ENCODE measurements around the gene FBF1.
"Not testable (repeated sequence)": the region's sequence is repeated elsewhere in the genome, so short reads cannot be mapped to it uniquely, and the experiment has no call there.

Gene FBF1

DNA sequence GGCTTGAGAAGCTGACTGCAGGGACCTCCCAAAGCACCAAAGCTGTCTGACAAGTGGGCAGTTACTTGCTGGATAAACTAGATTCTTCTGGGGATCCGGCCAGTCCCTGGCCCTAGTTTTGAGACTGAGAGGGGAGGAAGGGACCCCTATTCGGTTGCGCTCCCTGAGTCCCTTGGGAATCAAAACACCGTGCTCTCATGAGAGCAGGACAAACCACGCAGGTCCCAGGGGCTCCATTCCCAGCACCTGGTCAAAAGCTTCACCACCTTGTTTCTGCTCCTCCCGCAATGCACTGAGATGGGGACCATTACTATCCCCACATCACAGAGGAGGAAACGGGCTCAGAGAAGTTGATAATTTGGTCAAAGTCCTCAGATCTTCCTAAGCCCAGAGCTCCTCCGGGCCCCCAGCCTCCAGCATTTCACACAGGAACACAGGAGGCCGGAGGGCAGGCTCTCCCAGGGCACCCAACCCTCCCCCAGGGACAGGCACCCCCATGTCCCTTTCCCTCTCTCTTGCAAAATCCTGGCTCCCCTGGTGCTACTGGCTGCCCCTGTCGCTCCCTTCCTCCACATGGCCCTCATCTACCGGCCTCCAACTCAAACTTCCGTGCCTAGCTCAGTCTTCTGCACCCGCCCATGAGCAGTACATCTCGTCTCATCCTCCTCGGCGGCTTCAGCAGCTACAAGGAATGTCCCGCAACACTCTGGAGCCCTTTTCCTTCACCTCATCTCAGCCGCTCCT is 47.4 kb downstream of the FBF1 start:
- no peak for DNase-seq

DNA sequence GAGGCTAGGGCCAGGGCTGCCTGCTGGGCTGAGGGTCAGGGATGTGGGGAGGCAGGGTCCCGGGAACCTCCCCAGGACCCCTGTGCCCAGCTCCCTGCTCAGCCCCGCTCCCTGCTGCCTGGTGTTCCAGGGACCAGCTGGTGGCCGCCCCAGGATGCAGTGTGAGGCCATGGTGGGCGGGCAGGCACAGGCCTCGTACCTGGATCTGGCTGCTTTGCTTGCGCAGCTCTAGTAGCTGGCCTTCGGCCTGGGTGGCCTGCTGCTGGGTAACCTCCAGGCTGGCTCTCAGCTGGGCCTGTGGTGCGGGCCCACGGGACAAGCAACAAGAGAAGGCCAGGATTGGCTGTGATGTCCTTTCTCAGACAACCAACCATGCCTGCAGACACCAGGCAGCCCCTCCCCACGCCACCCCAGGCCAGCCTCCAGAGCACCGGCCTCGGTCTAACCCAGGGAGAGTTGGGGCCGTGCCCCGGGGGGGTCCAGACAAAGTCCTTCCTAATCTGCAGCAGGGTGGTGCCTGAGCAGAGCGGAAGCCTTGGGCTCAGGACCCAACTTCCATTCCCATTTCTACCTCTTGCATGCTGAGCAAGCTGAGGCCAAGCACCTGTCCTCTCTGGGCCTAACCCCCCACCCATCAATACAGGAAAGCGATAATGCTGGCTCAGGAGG is 48.2 kb downstream of the FBF1 start:
- no peak for DNase-seq

DNA sequence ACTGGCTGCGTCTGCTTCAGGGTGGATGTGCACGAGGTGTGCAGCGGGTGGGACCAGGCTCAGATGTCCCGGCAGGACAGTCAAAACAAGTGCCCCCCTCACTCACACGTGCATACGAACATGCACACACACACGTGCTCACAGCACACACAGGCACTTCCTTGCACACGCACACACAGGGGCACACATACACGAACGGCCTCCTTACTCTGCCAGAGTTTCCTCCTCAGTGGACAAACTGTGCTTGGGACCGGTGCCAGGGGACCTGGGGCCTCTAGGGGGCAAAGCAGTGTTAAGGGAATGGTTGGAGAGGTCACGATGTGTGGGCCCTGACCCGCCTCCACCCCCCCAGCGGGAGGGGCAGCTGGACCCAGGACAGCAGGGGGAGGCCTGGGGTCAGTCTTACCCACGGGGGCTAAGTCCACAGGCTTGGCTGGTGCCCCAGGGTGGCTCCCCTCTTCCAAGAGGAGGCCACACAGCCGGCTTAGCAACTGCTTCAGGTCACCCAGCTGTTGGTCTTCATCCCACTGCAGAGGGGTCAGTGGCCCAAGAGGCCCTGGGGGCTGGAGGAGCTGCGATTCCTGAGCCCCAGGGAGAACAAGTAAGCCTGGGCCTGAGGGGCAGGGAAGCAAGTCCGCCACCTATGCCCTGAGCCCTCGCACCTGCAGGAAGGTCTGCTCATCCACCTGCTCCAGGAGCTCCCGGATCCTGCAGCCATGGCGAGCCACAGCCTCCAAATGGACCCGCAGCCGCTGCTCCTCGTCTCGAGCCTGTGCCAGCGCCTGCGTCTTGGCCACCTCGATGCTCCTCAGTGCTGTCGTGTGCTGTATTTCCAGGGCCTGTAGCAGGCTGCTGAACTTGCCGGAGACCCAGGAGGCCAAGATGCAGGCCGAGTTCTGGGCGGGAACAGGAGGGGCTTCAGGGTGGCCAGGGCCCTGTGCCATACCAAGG is 49.0 kb downstream of the FBF1 start:
- no peak for DNase-seq

DNA sequence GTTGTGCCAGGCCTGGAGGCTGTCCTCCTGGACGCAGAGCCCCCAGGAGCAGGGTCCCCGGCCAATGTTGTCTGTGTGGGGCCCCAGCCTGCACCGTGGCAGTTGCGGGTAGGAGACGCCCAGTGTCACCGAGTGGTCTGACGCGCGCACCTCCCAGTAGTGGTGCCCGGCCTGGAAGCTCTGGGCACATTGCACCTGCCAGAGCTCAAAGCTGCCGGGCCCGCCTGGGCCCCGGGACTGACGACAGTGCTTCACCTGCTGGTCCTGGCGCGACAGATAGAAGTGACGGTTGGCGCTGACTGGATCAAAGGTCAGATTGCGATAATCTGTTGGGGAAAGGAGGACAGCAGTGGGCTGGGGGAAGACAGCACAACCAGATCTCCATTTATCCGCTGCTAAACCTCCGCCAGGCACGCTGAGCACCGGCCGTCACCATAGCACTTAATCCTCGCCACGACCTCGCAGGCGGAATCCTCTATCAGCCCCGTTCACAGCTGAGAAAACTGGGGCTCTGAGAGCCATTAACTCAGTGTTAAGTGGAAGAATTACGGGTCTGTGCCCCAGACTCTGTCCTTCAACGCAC is 49.7 kb downstream of the FBF1 start:
- no peak for DNase-seq

DNA sequence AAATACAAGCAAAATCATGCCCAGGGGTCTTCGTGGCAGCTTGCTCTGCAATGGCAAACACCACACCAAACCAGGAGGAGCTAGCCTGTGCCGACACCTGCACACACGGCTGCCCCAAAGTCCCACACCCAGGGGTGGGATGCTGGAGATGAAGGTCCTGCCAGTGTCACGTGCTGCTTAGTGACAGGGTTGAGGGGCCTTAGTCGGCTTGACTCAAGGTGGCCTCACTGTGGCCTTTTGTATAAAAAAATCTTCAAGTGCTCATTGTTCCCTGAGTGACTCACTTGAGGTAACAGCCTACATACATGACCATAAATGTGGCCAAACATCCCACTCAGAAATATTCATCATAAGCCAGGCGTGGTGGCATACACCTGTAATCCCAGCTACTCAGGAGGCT is 51.4 kb downstream of the FBF1 start:
- peak; percentile 54 for DNase-seq

DNA sequence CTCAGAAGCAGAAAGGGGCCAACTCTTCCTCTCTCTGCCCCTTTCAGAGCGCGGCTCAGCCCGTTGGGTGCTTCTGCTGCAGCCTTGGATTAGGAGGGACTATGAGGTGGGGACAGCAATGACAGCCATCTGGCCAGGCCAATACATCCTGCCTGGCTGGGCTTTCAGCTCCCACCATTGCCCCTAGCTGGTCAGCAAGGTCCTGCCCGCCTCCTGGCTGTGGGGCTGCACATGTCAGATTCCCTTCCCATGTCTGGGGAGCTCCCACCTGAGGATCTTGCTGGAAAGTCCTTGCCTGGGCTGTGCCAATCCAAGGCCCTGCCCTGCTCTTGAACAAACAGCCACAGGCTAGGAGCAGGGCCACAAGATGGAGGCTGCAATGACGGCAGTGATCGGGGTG is 52.4 kb downstream of the FBF1 start:
- no peak for DNase-seq

DNA sequence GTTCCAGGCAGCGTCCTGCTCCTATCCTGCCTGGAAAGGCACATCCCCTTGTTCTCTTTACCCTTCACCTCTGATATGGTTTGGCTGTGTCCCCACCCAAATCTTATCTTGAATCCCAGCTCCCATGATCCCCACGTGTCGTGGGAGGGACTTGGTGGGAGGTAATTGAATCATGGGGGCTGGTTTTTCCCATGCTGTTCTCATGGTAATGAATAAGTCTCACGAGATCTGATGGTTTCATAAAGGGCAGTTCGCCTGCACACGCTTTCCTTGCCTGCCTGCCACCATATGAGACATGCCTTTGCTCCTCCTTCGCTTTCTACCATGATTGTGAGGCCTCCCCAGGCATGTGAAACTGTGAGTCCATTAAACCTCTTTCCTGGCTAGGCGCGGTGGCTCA is 55.0 kb downstream of the FBF1 start:
- not testable (repeated sequence) for DNase-seq

DNA sequence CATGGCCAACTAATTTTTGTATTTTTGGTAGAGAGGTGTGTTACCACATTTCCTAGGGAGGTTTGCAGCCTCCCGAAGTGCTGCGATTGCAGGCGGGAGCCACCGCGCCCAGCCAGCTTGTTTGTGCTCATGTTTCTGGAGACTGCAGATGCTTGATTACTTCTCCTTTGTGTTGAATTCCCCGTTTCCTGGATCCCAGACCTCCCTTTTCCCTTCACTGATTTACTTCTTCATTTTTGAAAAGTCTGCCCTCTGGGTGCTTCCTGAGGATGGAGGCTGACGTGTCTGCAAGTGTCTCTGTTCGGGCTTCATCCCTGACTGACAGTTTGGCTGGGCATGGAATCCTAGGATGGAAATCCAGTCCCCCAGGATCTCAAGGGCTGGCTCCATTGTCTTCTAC is 55.4 kb downstream of the FBF1 start:
- DNase-seq = no peak

DNA sequence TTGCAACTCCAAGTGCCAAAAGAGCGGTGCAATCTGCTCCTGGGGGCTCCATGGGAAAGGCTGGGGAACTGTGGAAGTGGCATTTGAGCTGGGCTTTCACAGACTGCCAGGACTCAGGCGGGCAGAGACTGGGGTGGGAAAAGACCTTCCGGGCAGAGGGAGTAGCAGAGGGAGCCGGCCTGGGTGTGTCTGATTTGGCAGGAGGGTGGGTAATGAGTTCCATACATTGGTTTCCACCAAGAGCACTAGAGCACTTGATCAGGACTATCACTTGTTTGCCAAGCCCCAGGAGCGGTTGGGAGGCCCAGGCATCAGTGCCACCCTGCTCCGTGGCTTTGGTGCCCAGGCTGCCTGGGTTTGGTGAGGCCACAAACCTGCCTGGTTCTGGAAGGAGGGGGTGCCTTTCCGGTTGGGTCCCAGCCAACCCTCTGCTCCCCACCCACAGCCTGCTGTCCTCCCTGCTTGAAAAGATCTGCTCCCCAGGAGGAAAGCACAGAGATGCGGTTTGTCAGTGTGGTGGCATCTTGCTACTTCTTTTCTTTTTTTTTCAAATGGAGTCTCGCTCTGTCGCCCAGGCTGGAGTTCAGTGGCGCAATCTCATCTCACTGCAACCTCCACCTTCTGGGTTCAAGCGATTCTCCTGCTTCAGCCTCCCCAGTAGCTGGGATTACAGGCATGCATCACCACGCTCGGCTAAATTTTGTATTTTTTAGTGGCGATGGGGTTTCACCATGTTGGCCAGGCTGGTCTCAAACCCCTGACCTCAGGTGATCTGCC is 59.0 kb downstream of the FBF1 start:
- no peak for DNase-seq

DNA sequence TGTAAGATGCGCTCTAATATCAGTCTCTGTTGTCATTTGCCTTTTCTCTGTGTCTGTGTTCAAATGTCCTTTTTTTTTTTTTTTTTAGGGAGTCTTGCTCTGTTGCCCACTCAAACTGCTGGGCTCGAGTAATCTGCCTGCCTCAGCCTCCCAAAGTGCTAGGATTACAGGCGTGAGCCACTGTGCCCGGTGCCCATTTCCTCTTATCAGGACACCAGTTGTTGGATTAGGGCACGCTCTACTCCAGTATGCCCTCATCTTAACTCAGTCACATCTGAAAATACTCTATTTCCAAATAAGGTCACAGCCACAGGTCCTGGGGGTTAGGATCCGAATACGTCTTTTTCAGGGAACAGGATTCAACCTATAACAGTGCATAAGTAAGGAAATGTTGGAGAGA is 60.6 kb downstream of the FBF1 start:
- no peak for DNase-seq

DNA sequence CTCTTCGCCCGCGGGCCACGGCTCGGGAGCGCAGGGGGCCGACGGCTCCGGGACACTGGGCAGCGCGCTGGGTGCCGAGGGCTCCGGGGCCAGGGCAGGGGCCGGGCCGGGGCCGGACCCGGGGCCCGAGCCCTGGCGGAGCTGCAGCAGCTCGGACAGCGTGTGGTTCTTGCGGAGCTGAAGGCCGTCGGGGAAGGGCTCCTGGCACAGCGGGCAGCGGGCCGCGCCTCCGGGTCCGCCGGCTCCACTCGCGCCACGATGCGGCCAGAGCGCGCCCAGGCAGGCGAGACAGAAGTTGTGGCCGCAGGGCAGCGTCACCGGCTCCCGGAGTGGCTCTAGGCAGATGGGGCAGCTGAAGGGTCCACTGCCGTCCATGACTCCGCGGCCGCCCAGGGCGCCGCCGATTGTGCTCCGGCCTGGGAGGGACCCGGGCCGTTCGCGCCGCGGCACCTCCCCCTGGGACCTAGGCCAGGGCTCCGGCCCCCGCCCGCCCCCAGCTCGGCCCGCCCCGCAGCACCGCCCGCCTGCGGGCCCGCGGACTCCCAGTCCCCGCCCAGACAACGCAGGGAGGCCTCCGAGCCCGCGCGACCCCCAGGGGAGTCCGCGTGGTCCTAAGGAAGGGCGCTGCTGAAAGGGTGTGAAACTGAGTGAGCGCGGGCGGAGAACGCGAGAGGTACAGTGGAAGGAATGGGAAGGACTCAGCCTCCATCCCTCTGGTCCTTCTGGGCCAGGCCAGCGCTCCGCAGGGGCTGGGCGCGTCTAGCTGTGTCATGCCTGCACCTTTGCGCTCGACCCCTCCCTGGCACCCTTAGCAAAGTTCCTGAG is 62.5 kb downstream of the FBF1 start, which contains the start of gene TRIM47:
Gene TRIM47 (minus strand): TSS at position 408 of the 825 bp plus-strand sequence. CDS start 33 bp downstream, at position 375.
- peak; percentile 83 for DNase-seq

DNA sequence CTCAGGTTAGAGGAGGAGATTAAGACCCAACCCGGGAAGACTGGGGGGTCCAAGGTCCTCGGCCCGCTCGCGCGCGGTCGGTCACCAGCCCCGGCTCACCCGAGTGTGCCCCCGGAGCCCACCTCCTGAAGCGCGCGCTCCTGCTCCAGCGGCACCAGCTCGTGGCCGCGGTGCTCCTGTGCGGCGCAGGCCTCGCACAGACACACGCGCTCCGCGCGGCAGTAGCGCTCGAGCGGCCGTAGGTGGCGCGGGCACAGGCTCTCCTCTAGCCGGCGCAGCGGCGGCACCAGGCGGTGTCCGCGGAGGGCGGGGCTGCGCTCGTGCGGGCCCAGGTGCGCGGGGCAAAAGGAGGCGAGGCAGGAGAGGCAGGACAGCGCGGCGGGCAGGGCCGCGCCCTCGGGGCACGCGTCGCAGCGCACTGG is 63.1 kb downstream of the FBF1 start:
- DNase-seq = peak; percentile 95

DNA sequence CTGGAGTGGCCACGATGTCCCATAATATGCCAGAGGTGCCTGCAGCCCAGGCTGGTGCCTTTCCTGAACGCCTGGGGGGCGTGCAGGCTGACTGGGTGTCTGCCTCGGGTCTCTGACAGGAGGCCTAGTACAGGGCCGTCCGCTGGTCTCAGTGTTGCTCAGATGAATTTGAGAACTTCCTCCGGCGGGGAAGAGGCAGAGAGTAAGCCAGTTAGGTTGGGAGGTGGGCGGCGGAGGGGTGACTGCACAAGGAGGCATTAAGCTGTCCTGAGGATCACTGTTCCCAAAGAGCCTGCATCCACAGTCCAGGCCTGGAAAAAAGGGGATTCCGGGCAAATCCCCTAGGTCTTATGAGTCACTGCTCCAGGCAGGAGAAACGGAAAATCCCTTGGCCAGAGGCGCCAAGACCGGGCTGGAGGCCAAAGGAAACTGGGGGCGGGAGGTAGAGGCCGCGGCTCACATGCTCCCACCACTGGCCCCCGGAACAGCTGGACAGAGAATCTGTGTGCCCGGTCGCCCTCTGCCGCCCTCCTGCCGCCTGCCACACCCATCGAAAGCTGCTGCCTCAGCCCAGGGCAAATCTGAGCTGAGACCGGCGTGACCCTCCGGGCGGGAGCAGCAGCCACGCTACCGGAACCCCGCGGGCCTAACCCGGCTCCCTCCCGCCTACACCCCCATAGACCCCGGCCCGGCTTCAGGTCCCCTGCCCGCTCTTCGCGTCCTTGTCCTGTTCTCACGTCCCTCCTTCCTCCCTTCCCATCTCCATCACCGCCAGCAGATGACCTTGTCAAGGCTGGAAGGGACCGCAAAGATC is 63.7 kb downstream of the FBF1 start:
- peak; percentile 77 for DNase-seq

DNA sequence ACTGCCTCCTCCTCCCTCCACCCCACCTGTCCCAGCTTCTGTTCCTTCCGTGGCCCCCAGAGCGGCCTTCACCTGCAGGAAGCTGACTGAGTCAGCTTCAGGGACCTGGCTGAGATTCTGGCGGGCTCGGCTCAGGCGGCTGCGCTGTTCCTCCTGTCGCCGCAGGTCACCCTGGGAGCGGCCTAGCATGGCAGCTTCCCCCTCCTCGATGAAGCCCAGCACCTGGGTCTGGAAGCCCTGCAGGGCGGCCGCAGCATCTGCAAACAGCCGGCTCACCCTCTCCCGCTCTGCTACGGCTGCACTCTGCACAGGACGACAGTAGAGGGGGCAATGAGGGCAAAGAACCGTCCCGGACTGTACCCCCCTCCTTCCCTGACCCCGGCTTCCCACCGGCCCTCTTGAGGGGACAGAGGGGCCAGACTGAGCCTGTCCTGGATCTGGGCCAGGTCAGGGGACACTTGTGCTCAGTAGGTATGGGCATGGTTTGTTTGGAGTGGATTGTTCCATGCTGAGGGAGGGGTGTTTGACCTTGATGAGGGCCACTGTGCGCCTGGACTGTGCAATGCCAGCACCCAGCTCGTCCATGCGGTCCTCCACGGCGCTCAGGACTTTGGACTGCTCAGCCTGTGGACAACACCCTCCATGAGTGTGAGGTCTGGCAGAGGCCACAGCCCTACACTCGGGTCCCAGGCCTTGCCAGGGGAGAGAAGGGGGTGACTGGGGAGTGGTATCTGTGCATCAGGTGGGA is 64.5 kb downstream of the FBF1 start:
- peak; percentile 96 for DNase-seq

DNA sequence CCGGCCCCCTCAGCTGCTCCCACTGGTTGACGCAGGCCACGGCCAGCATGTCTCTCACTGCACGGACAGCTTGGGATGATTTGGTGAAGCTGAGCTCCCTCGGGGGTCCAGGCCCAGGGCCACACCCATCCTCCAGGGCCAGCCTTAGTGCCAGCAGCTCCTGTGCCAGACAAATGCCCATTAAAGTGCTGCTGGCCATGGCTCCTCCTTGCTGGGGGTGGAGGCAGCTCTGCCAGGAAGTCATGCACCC is 65.0 kb downstream of the FBF1 start:
- no peak for DNase-seq

DNA sequence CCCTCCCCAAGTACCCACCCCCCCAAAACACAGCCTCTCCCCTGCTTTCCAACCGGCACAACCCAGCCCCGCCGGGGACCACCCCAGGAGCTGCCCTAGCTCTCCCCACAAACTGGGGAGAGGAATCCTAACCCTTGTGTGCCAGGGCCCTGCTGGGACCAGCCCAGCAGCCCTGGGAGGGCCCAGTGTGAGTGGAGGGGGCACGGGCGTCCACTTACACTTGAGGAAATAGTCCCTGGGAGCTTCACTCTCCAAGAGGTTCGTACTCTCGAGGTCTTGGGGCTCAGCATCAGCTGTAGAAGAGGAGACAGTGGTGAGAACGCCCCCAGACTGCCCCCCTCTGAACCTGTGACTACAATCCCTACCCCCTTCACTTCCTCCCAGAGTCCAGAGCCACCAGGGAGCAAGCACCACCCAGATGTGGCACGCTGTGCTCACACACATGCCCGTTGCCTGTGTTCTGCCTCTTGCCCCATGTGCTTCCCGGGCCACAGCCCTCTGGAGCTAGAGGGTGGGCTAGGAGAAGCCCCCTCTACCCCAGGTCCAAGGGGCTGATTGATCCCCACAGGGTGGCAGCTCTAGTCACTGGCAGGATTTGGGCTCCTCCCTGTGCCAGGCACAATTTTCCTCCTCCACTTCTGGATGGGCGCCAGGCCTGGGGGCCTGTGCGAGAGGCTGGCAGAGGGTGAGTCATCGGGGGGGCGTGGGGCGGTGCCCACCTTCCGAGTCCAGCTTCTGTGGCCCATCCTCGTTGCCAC is 65.5 kb downstream of the FBF1 start:
- DNase-seq = no peak

DNA sequence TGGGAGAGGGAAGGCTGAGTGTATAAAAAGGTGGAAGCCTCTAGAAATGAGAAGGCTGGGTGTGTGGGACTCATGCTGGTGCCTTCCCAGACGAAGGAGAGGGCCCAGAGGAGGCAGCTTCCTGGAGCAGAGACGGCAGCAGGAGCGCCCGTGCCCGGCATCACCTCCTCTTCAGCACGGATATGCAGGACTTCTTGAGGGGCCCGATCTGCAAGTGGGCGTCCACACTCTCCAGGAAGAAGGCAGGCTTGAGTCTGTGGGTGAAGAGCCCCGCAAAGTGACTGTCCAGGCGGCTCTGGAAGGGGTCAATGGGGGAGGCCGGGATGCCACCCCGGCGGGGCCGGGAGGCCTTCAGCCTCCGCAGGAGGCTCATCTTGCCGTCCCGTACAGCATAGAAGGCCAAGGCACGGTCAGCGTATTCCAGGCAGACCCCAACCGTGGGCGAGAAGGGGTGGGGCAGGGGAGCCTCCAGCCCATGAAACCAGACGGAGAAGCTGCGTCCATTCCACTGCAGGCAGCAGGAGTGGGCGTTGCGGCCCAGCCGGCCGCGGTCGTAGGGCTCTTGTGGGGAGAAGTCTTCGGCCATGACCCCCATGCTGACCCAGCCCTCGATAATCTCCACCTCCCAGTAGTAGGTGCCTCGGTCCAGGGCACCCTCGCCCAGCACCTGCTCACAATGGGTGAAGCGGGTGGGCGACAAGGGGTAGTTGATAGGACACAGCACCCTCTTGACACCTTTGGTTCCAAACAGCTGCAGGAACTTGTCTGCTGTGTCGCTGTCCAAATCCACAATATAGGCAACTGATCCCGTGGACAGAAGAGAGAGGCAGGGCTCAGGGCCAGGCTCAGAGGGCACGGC is 66.3 kb downstream of the FBF1 start:
- no peak for DNase-seq
